ENCODE data around the gene RFFL.

GRCh38 chr17:35082073-35082657 lies 18.7 kb upstream of the RFFL start:
- TF ChIP-seq GATA2 (IDR thresholded peaks at IDR 0.05; ENCODE audit: low read depth, low read length) (no peak), GATA3 (IDR thresholded peaks at IDR 0.05; ENCODE audit: low read depth, low read length) (no peak)

All from SH-SY5Y (cell line).